ENCODE data around the gene PTPN6.

GRCh38 chr12:7008864-7009263, 57.7 kb downstream of the PTPN6 start:
- TF ChIP-seq CTCF (conservative IDR thresholded peaks at IDR 0.05; ENCODE audit: low read depth, low read length) (no peak), EZH2 (IDR thresholded peaks at IDR 0.05; ENCODE audit: borderline replicate concordance, low read depth, low read length, poor library complexity, severe bottlenecking) (no peak)

Measured in A673 (cell line).